ENCODE measurements around the gene PCK1. TPM values are rescaled to one million over a fixed set of nuclear protein-coding genes. Genes with fewer than 3 reads are reported as not detected.
A peak's percentile ranks its signal among the peaks of the same experiment; 100 is the strongest.

PCK1 gene
- total and polyA plus RNA-seq, 2 of the 13 experiments (the other 11 are each of a cell fraction or from before 2014, with no cell fraction given), result 6.5 to 12.6 TPM

DNA sequence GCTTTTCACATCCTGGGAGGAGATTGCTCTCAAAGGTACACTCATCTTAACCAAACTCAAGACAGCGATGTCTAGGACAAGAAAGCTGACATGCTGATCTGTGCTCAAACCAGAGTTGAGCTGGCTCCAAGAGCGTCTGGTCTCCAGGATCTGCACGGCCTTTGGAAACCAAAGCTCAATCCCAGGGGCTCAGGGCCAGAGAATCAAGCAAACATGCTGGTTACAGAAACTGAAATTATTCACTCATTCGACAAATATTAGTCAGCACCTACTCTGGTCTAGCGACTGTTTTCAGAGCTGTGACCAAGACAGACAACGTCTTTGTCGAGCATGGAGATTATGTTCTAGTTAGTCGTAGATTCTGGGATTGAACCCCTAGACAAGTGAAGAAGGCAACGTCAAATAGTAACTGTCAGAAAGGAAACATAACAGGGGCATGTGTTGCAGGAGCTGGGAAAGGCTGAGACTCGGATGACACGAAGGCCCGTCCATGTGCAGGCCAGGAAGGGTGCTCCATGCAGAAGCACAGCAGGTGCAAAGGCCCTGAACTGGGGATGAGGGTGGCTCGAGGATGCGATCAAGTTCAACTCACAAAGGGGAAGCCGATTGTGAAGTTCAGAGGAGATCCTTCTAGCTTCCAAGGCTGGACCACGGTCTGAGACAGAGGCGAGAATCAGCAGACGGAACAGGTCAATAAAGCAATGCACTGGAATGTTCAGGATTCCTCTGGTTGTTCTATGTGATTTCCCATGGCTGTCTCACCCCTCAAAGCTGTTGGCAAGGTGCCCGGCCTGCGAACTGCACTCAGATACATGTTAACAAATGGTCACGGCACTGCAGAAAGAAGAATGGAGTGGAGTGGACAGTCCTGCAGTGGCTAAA, 12.5 kb upstream of the PCK1 start (continued):
- TF ChIP-seq, protein P1, sequence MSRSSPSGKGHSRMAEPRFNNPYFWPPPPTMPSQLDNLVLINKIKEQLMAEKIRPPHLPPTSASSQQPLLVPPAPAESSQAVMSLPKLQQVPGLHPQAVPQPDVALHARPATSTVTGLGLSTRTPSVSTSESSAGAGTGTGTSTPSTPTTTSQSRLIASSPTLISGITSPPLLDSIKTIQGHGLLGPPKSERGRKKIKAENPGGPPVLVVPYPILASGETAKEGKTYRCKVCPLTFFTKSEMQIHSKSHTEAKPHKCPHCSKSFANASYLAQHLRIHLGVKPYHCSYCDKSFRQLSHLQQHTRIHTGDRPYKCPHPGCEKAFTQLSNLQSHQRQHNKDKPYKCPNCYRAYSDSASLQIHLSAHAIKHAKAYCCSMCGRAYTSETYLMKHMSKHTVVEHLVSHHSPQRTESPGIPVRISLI (CRISPR knock-in tag; IDR thresholded peaks at IDR 0.05; ENCODE audit: borderline replicate concordance), result no peak
- no peak for TF ChIP-seq ZFP90 (CRISPR knock-in tag; IDR thresholded peaks at IDR 0.05; ENCODE audit: borderline replicate concordance)
- TF ChIP-seq CBX5 (CRISPR knock-in tag; IDR thresholded peaks at IDR 0.05; ENCODE audit: borderline replicate concordance), result 0 out of 2 replicates have a peak, but pooled peaks have one; percentile 5
- no peak for TF ChIP-seq BCL6 (CRISPR knock-in tag; IDR thresholded peaks at IDR 0.05)
- TF ChIP-seq ZNF3 (CRISPR knock-in tag; IDR thresholded peaks at IDR 0.05), result peak; percentile 64; the same call in 1 of the 2 replicates
- no peak for TF ChIP-seq FLYWCH1 (CRISPR knock-in tag; IDR thresholded peaks at IDR 0.05)
- 0 out of 2 replicates have a peak, but pooled peaks have one; percentile 7 for TF ChIP-seq FOSL2 (CRISPR knock-in tag; IDR thresholded peaks at IDR 0.05)
- TF ChIP-seq, protein P2, sequence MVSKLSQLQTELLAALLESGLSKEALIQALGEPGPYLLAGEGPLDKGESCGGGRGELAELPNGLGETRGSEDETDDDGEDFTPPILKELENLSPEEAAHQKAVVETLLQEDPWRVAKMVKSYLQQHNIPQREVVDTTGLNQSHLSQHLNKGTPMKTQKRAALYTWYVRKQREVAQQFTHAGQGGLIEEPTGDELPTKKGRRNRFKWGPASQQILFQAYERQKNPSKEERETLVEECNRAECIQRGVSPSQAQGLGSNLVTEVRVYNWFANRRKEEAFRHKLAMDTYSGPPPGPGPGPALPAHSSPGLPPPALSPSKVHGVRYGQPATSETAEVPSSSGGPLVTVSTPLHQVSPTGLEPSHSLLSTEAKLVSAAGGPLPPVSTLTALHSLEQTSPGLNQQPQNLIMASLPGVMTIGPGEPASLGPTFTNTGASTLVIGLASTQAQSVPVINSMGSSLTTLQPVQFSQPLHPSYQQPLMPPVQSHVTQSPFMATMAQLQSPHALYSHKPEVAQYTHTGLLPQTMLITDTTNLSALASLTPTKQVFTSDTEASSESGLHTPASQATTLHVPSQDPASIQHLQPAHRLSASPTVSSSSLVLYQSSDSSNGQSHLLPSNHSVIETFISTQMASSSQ (IDR thresholded peaks at IDR 0.05; ENCODE audit: low read depth), result no peak
- TF ChIP-seq, protein P2 (CRISPR knock-in tag; IDR thresholded peaks at IDR 0.05; ENCODE audit: borderline replicate concordance), result no peak
- TF ChIP-seq IRF2 (CRISPR knock-in tag; IDR thresholded peaks at IDR 0.05), result no peak
- no peak for TF ChIP-seq ZNF232 (CRISPR knock-in tag; IDR thresholded peaks at IDR 0.05; ENCODE audit: borderline replicate concordance)
- no peak for TF ChIP-seq FOXK1 (CRISPR knock-in tag; IDR thresholded peaks at IDR 0.05; ENCODE audit: borderline replicate concordance, low read depth)
- no peak for TF ChIP-seq MATR3 (CRISPR knock-in tag; IDR thresholded peaks at IDR 0.05)
- TF ChIP-seq ZFP82 (CRISPR knock-in tag; IDR thresholded peaks at IDR 0.05; ENCODE audit: borderline replicate concordance), result peak; percentile 72; the same call in 1 of the 2 replicates
- TF ChIP-seq AHR (CRISPR knock-in tag; IDR thresholded peaks at IDR 0.05), result no peak
- TF ChIP-seq, protein P3, sequence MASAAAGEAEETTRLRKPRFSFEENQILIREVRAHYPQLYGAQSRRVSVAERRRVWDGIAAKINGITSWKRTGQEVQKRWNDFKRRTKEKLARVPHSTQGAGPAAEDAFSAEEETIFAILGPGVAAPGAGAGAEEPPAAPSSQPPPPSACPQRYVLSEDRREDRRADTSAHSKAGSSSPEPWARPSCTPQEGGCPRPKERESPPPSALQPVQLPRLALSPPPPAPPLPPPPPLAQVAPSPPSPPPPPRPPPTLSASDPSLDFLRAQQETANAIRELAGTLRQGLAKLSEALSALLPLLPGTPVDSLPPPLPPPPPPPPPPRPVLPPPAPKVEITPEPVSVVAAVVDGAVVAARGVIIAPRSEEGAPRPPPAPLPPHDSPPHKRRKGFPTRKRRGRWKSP (CRISPR knock-in tag; IDR thresholded peaks at IDR 0.05), result no peak; the same call in 1 of the 2 replicates
- no peak for TF ChIP-seq RXRB (CRISPR knock-in tag; IDR thresholded peaks at IDR 0.05; ENCODE audit: borderline replicate concordance)
- TF ChIP-seq ZNF737 (CRISPR knock-in tag; IDR thresholded peaks at IDR 0.05; ENCODE audit: borderline replicate concordance), result no peak
- TF ChIP-seq ZNF879 (CRISPR knock-in tag; IDR thresholded peaks at IDR 0.05), result no peak
- TF ChIP-seq LCORL (IDR thresholded peaks at IDR 0.05), result no peak
- no peak for TF ChIP-seq LCORL (CRISPR knock-in tag; IDR thresholded peaks at IDR 0.05)
- no peak for TF ChIP-seq ATF7 (IDR thresholded peaks at IDR 0.05)
- TF ChIP-seq ATF7 (CRISPR knock-in tag; IDR thresholded peaks at IDR 0.05), result no peak
